ENCODE results near the gene JMJD6.

Gene JMJD6

GRCh38 chr17:76720941-76721340 lies 5.5 kb downstream of the JMJD6 start:
- no peak overlapping the region for H3K4me3 ChIP-seq (ENCODE audit: low read depth, low read length)
- no peak for TF ChIP-seq CTCF (IDR thresholded peaks at IDR 0.05; ENCODE audit: control insufficient read depth, extremely low read depth, insufficient read depth)
- DNase-seq (ENCODE audit: low read depth), result no peak

- no peak for DNase-seq (ENCODE audit: low read depth)
- TF ChIP-seq CTCF (IDR thresholded peaks at IDR 0.05; ENCODE audit: control insufficient read depth, extremely low read depth, insufficient read depth), result no peak
- H3K4me3 ChIP-seq (ENCODE audit: low read depth, low read length), result no peak overlapping the region
These were observed 6.2 kb downstream of the JMJD6 start for GRCh38 chr17:76720211-76720610.

DNA sequence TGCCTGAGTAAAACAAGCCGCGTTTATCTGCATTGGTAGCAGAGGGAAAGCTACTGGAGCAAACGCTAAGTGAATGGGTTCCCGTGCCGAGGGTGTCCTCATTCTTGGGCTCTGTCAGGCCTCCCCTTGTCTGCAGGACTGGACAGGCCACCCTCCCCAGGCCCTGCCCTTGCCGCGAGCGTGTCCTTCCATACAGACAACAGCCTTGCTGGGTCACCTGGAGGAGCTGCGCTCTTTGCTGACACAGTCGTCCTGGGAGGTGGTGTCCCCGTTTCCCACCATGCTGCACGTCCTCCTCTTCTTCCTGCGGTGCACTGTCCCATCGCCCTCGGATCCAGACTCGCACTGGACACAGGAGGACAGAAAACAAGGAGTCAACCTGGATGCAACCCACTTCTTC lies 7.9 kb downstream of the JMJD6 start:
- DNase-seq (ENCODE audit: low read depth), result no peak
- no peak overlapping the region for H3K4me3 ChIP-seq (ENCODE audit: low read depth, low read length)
- TF ChIP-seq CTCF (IDR thresholded peaks at IDR 0.05; ENCODE audit: control insufficient read depth, extremely low read depth, insufficient read depth), result no peak

- TF ChIP-seq CTCF (IDR thresholded peaks at IDR 0.05; ENCODE audit: control insufficient read depth, extremely low read depth, insufficient read depth), result no peak
- DNase-seq (ENCODE audit: low read depth), result no peak
- H3K4me3 ChIP-seq (ENCODE audit: low read depth, low read length), result no peak overlapping the region
These were observed 9.6 kb downstream of the JMJD6 start for GRCh38 chr17:76716839-76717215.

DNA sequence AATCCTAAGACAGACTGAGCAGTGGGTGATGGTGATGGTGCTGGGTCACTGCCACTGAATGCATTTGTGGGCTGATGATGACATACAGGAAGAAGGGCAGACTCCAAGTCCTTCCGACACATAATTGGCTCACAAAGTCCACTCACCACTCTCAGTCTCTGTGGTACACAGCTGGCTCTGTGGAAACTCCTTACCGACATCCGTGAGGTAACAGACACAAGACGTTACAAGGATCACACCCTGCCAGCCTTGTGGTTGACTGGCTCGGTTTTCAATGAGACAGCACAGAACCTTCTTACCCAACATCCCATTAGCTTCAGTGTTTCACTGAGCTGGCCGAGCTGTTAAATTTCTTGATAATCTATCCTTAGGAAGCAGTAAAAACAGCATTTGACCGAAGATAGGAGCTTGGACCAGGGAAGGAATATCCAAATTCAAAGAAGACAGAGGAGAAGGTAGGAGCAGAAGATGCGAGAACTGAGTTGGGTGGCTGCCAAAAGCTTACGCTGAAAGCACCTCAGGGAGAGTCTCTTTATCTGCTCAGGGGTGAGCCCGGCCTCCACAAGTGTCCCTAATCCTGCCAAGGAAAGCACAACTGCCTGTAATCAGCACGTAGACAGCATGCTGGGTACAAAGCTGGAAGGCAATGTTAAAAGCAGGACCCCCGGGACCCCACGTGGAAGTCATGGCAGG lies 10.1 kb downstream of the JMJD6 start:
- H3K4me3 ChIP-seq (ENCODE audit: low read depth, low read length), result no peak overlapping the region
- no peak for TF ChIP-seq CTCF (IDR thresholded peaks at IDR 0.05; ENCODE audit: control insufficient read depth, extremely low read depth, insufficient read depth)
- no peak for DNase-seq (ENCODE audit: low read depth)

DNA sequence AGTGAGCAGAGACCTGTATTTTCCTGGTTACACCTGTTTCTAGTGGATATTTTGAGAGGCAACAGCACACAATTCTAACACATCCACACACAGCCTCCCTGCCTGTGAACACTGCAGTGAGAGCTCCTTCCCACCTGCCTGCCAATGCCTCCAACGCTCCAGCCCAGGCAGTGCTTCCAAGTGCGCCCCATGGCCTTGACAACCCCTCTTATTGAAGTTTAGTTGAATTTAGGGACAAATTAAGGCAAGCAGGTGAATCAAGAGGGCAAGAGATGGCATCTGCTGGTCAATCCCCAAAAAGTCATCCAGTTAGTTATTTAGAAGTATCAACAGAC lies 10.9 kb downstream of the JMJD6 start:
- TF ChIP-seq CTCF (IDR thresholded peaks at IDR 0.05; ENCODE audit: control insufficient read depth, extremely low read depth, insufficient read depth), result no peak
- no peak overlapping the region for H3K4me3 ChIP-seq (ENCODE audit: low read depth, low read length)
- no peak for DNase-seq (ENCODE audit: low read depth)

DNA sequence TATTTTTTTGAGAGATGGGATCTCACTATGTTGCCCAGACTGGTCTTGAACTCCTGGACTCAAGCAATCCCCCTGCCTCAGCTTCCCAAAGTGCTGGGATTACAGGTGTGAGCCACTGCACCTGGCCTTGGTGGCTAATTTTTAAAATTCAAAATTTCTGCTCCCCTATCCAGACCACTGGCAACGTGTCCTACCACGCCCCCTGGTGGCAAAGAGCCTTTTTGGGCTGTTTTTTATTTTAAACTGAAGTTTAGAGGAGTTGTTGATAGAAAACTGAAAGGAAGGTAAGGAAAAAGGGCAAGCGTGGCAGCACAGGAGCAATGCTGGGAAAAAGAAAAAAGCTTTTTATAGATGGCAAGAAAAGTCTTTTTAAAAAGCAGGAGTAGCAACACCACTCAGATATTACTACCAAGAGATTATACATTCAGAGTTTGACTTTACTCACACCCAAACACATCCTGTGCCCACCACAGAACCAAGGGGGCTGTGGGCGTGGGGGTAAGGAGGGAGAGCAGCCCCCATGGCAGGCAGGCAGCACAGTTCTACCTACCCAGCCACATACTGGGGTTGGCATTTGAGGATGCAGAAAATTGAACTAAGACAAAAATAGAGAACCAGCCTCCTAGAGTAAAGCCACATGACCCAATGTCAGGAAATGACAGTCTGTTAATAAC lies 11.4 kb downstream of the JMJD6 start:
- H3K4me3 ChIP-seq (ENCODE audit: low read depth, low read length), result no peak overlapping the region
- no peak for DNase-seq (ENCODE audit: low read depth)
- TF ChIP-seq CTCF (IDR thresholded peaks at IDR 0.05; ENCODE audit: control insufficient read depth, extremely low read depth, insufficient read depth), result peak; percentile 73

Data from LNCaP clone FGC (cell line).